AG08395 (cell line): ENCODE results near the gene DHPS.
"Not testable (repeated sequence)": the region's sequence is repeated elsewhere in the genome, so short reads cannot be mapped to it uniquely, and the experiment has no call there.

Experiments
- DNase-seq: peaks from one replicate; pipeline ENCODE4 v3.0.0; 2012; ENCODE audit warnings: mixed read lengths, low spot score

DHPS gene

DNA sequence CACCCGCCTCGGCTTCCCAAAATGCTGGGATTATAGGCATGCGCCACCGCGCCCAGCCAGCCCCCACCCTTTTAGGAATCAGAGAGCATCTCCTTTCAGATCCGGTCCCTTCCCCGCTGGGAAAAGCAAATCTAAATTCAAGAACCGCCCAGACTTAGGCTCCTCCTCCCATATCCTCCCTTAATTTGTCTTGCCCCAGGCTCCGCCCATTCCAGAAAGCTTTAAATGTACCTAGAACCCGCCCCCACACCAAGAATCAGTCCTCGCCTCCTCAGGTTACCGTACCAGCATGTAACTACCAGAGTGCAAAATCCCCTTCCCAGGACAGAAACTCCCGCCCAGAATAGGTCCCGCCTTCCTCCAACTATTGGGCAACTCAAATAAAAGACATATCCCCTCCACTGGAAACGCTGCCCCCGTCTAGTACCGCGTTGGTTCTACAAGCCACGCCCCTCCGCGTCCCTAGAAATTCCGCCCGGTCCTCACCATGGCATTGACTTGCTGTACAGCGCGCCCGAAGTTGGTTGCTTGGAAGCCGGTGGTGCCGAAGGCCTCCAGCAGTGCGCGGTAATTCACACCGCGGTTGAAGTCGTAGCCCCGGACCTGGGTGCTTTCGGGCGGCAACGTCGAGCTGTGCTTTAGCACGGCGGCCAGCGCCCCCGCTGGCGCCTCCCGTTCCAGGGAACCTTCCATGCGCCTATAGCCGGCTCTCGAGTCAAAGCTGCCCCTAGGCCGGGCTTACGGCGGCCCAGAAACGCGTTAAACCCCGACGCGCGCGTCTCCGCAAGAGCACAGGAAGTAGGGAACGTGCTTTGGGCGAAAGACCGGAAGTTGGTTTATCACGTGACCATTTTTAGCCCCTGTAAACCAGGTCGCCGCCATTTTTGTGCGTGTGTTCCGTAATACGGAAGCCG, at the start of gene DHPS:
TSS of gene DHPS (minus strand) at position 807 of the 914 bp plus-strand sequence. CDS start at position 693, 114 bp downstream.
- peak; percentile 96 for DNase-seq

DNA sequence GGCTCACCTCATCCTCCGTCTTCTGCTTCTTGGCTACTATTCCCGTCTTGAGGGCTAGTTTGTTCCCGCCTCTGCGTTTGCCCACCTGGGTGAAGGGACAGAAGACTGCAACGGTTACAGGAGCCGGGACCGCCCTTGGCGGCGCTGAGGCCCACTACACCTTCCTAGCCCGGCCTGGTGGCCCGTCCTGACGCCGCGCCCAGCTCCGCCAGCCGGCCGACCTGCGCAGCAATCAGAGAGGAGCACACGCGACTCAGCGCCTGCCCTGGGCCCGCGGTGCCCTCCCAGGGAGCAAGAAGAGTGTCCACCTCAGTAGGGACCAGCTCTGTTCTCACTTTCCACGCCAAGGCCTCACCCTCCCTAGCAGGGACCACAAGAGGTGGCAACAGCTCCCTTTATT, 49.7 kb upstream of the DHPS start:
- DNase-seq, result no peak

DNA sequence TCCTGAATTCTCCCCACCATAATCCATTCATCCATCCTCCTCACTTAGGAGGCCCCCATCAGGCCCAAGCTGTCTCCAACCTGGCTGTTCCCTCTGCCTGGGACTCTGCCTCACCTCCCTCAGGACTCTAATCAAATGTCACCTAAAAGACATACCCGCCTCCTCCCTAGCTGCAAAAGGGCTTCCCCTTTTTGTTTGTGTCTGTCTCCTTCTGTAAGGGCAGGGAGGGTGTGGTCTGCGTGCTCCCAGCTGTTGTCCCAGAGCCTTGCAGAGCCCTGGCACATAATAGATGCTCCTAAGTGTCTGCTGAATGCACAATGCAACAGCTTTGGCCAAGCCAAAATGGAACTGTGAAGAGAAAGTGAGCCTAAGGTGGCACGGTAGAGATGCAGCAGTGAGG, 48.4 kb upstream of the DHPS start:
- DNase-seq, result no peak

DNA sequence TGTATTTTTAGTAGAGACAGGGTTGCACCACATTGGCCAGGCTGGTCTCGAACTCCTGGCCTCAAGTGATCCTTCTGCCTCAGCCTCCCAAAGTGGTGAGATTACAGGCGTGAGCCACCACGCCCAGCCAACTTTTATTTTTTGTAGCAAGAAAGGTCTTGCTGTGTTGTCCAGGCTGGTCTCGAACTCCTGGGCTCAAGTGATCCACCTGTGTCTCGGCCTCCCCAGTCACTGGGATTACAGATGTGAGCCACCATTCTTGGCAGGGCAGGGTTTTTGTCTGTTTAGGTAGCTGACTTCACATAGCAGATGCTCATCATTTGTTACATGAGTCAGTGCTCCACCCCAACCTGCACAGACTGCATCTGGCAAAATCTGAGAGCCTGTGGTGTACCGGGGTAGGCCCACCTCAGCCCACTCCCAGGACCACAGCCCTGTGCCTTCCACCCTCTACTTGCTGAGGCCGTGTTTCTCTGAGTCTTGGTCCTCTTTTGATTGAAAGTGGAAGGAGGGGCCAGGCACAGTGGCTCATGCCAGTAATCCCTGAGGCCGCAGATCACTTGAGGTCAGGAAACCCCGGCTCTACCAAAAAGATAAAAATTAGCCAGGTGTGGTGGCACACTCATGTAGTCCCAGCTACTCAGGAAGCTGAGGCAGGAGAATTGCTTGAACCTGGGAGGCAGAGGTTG, 46.2 kb upstream of the DHPS start:
- no peak for DNase-seq

DNA sequence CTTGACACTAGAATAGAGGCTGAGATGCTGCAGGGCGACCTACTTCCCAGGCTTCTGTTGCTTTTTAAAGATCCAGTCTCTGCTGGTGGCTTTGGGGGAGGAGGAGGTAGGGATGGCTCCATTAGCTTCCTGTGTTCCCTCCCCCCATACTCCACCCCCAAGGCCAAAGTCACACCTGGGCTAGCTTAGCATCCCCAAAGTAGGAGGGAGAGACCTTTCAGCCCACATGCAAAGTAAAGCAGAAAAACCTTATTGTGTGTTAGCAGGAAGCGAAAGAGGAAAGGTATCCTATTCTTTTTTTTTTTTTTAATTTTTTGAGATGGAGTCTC, 45.3 kb upstream of the DHPS start:
- no peak for DNase-seq

DNA sequence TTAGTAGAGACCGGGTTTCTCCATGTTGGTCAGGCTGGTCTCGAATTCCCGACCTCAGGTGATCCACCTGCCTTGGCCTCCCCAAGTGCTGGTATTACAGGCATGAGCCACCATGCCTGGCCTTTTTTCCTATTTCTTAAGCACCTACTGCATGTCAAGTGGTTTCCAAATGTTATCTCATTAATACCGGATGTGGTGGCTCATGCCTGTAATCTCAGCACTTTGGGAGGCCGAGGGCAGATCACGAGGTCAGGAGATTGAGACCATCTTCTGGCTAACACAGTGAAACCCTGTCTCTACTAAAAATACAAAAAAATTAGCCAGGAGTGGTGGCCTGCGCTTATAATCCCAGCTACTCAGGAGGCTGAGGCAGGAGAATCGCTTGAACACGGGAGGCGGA, 43.9 kb upstream of the DHPS start:
- DNase-seq, result not testable (repeated sequence)

DNA sequence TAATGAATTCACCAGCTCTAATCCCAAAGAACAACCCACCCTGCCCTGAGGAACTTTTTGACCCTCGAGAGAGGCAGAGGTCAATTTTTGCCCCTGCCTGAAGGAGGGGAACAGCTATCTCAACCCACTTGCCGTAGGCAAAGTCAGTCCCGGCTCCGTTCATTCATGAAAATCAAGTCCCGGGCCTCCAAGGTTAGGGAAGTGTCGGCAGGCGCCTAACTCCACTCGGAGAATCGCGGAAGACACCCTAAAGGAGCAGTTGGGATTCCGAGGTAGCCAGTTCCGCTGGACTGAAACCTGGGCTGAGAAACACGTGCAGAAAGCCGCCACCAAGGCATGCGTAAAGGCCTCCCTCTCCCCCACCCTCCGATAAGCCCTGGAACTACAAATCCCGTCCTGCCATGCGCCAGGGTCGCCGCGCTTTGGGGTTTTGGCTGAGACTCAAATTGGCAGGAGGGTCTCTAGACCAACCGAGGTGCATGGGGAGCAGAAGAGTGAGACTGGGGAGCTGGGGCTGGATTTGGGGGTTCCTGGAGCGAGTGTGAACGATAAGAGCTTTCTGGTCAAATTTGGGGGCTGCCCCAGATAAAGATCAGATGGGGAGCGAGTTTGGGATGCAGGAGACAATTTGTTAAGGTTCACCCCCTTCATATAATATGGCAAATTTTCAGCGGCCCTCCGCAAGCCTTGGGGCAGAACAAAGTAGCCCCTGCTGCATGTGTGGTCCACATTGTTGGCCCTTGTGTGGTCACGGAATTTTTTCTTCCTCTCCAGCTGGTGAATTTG, 42.2 kb upstream of the DHPS start, which contains the start of gene TNPO2:
TSS of gene TNPO2 (minus strand) at position 292 of the 786 bp plus-strand sequence. CDS start 2,955 bp downstream, outside the sequence.
- DNase-seq, result peak; percentile 58

DNA sequence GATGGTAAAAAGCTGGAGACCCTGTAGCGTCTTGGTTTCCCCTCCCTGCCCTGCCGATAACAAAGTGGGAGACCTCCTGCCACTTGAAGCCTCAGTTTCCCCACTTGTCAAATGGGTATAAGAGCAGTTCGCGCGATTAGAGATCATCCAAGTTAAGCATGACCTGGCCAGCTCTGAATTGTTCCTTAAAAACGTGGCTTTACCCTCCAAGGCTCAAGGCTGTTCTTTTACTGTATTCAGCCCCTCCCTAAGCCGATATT, 41.6 kb upstream of the DHPS start:
- DNase-seq, result no peak

DNA sequence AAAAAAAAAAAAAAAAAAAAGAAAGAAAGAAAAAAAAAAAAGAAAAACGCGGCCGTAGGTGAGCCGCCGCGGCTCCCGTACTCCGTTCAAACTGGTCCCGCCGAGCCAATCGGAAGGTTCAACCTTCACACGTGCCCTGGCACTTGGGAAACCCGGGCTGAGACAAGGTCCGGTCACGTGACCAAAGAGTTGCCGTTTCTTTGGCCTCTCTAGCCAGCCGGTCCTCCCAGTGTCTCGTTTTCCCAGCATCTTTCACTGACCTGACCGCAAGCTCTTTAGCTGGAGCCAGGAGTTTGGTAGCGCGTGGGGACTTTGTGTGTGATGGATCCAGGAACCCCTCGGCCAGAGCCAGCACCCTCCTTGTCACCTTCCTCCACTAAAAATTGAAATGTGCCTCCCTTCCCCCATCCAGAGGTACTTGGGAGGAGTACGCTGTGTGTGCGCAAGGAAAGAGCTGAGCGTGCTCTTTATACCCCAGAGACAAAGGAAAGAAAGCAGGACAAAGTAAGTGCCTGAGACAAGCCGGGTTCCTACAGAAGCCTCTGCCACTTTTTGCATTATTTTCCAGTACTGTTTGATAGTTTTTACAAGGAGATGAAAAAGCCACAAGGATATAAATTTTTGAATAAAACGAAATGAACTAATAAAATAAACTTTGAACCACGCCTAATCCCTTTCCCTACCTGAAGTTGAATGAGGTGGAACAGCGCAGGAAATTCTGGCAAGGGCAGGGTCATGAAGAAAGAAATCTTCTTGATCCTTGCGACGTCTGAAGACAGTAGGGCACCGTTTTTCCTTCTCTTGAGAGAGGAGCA, 41.1 kb upstream of the DHPS start:
- peak; percentile 99 for DNase-seq

DNA sequence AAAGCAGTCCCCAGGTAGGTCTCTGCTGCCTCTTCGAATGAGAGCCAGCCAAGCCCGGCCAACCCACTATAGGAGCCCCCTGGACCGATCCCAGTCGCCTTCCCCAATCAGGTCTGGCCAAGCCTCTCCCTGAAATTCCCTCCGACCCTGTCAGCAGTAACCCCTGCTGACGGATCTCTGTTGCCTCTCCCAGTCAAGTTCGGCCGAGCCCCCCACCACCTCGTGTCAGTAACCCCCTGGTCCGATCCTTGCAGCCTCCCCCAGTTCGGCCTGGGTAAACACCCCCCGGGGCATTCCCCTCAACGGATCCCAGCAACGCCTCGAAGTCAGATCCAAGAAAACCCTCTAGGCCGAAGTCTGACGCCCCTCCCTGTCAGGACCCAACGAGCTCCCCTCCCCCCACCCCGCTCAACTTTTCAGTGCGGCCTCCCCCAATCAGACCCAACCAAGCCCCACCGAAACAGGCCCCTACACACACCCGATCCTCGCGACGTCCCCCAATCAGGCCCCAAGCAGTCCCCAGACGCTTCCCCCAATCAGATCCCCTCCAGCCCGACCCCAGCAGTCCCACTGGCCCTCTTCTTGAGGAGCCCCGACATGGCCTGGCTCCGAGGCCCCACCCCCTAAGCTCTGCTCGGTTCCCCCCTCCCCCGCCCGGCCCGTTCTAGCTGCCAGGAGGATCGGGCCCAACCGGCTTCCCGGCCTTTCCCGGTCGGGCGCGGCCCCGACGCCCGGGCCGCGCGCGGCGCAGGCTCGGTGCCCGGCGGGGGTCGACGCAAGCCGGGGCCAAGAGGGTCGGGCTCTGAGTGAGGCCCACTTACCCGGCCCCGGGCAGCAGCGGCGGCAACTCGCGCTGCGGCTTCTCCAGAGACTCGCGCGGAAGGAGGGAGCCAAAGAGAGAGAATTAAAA, 40.2 kb upstream of the DHPS start:
- DNase-seq, result peak; percentile 77

DNA sequence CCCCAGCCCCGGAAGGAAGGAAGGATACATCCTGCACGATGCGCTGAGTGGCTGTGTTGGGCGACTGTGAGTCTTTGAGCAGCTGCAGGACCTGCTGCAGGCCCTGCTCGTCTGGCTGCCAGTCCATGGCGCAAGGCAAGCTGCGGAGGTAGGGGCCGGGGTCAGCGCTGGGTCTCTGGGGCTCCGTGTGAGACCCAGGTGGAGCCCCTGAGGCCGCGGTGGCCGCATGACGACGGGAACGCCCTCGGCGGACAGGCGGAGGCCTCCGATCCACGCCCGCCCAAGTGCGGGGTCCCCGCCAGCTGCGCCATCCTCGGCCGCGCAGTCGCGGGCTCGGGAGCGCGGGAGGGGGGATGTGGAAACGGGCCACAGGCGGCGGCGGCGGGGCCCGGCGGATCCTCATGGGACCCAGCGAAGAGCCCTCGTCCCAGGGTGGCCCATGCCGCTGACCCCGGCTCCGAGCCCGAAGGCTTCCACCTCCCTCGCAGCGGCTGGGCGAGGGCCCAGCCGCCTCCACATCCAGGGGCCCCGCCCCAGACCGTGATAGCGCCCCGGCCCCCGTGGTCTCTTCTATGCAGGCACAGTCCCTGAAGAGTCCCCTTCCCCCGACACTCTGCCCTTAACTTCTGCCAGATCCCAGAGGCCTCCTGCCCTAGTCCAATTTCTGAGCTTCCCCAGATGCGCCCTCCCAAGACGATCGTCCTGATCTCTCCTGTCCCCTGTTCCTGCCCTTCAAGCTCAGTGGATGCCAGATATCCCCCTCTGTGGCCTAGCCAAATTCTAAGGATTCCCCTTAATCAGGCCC, 39.4 kb upstream of the DHPS start:
- no peak for DNase-seq

DNA sequence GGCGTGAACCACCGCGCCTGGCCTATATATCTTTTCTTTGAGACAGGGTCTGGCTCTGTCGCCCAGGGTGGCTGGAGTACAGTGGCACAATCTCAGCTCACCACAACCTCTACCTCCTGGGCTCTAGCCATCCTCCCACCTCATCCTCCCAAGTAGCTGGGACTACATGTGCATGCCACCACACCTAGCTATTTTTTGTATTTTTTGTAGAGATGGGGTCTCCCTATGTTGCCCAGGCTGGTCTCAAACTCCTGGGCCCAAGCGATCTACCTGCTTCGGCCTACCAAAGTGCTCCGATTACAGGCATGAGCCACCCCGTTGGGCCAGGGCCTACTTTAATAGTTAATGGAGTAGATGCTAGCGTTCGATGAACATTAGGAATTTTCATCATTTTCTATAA, 38.6 kb upstream of the DHPS start:
- DNase-seq, result no peak

DNA sequence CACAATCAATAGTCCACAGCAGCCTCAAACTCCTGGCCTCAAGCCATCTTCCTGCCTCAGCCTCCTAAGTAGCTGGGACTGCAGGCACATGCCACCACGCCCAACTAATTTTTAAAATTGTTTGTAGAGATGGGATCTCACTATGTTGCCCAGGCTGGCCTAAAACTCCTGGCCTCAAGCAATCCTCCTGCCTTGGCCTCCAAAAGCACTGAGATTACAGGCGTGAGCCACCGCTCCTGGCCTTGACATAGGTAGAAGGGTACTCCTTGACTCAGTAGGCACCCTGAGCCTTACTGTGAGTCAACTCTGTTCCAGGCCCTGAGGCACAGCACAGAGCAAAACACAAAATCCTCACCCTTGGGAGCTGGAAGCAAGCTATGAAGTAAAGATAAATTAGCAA, 34.2 kb upstream of the DHPS start:
- no peak for DNase-seq

DNA sequence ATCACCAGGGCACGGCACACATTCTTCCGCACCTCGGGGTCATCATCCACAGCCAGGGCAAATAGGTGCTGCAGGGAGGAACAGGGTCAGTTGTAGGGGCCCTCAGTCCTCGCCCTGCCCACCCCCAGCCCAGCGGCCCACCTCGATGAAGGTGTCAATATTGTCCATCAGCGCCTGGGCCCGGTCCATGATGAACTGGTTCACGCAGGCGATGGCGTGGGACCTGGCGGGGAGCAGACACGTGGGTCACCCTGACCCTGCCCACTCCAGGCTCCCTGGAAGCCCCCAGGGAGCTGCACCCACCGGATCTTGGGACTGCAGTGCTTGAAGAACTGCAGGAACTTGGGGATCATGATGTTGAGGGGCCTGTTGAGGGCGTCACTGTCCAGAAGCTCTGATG, 33.4 kb upstream of the DHPS start:
- DNase-seq, result no peak

DNA sequence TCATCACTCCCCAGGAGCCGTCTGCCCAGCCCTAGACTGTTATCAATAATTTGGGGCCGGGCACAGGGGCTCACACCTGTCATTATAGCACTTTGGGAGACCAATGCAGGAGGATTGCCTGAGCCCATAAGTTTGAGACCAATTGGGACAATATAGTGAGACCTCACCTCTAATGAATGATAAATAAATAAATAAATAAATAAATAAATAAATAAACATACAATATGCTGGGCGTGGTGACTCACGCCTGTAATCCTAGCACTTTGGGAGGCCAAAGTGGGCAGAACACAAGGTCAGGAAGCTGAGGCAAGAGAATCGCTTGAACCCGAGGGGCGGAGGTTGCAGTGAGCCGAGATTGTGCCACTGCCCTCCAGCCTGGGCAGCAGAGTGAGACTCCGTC, 31.6 kb upstream of the DHPS start:
- not testable (repeated sequence) for DNase-seq

DNA sequence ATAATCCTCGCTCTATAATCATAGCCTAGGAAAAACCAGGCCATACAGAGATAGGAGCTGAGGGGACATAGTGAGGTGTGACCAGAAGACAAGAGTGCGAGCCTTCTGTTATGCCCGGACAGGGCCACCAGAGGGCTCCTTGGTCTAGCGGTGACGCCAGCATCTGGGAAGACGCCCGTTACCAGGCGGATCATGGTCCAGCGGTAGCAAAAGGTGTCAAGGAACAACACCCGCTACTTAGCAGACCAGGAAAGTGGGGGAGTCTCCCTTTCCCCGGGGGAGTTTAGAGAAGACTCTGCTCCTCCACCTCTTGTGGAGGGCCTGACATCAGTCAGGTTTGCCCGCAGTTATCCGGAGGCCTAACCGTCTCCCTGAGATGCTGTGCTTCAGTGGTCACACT, 30.4 kb upstream of the DHPS start:
- DNase-seq, result not testable (repeated sequence)

DNA sequence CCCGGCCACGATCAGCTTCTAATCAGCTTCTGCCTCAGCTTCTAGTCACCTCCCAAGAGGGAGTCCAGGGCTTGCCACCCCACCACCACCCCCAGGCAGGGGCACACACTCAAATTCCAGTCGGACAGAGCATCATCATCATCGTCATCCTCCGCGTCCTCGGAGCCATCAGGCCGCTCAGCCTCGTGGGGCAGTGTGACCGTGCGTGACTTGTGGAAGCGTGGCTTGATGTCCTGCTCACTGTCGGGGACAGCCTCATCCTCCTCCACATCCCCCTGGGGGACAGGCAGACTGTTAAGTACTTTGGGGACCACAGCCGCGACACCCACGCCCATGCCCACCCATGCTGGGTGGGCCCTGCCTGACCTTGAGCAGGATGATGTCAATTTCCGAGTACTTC, 29.5 kb upstream of the DHPS start:
- DNase-seq, result no peak

DNA sequence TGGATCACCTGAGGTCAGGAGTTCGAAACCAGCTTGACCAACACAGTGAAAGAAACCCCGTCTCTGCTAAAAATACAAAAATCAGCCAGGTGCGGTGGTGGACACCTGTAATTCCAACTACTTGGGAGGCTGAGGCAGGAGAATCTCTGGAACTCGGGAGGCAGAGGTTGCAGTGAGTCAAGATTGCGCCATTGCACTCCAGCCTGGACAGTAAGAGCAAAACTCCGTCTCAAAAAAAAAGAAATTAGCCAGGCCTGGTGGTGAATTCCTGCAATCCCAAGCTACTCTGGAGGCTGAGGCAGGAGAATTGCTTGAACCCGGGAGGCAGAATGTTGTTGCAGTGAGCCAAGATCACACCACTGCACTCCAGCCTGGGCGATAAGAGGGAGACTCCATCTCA, 27.0 kb upstream of the DHPS start:
- no peak for DNase-seq

DNA sequence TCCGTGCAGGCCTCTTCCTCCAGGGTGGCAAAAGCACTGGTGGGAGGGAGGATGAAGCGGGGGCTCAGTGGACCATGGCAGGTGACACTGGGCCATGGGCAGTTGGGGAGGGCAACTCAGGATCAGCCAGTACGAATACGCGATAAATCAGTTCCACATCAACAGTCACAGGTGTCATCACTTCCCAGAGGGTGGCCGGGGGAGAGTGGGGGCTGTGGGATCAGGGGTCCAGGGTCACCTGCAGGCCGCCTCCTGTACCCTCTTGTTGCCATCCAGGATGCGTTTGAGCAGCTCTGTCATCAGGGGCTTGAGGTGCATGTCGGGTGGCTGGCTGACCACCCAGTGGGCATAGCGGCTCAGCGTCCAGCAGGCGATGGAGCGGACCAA, 24.6 kb upstream of the DHPS start:
- no peak for DNase-seq

DNA sequence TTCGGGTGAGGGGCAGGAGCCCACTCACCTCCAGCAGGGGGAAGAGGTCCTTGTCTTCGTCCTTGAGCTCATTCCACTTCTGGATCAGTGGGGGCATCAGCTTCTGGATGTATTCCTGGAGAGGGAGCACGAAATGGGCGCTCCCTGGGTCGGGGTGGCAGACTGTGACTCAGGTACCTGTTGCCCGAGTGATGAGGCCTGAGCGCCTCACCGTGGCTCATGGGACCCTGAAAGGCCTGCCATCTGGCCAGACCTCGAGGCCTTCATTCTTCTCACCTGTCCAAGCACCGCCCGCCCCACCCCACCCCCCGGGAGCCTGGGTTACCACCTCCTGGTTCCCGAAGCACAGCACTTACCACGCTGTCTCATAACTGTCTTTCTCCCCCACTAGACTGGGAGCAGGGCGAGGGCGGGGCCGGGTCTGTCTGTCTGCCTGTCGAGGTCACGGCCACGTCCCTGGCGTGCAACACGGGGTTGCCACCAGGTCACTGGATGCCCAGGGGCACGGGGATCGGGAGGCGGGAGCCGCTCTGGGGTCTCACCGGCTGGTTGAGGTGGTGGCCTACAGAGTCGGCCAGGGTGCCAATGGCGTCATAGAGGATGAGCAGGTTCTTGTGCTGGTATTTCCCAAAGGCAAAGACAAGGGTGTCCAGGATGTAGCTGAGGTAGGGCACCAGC, 24.1 kb upstream of the DHPS start:
- DNase-seq, result no peak
